Activated CD4-positive, alpha-beta T cell treated with anti-CD3 and anti-CD28 coated beads, Interleukin-2, Interleukin-4, amounts not matched to agents 100 ng/mL and 50 ng/mL, durations not matched to agents 16 hours and 8 hours (primary cell): ENCODE results near the gene FKBP5.
A peak's percentile ranks its signal among the peaks of the same experiment; 100 is the strongest.
"Not testable (repeated sequence)": the region's sequence is repeated elsewhere in the genome, so short reads cannot be mapped to it uniquely, and the experiment has no call there.

ENCODE experiments used
- DNase-seq: peaks from one replicate; pipeline ENCODE4 v3.0.0-alpha.2; 2020; ENCODE audit warnings: low spot score

Gene FKBP5

DNA sequence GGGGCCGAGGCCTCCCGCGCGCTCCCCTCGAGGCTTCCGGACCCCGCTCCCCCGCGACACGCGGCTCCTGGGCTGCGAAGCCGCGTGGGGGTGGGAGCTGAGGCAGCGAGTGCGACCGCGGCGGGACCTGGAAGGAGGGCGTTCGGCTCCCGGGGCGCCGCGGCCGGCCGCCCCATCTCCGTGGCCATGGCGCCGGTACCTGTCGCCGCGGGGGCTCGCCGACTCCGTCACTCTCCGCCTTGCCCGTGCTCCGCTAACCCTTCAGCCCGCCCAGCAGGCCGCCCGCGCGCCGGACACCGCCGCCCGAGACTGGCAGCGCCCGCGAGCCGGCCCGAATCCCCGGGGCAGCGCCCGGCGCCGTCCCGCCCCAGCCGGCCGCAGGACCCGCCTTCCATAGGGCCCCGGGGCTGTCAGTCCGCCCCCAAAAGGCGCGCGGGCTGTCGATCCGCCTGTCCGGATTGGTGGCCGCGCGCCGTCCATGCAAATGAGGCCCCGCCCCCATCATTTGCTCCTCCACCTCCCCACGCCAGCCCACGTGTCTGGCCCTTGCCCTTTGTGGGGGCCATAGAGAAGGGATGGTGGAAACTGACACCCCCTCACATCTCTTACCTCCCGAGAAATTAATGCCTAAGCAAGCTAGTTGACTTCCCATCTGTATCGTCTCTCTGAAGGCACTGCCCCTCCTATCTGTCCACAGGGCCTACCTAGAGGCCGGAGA lies at the start of gene FKBP5:
Gene FKBP5 (minus strand): TSS at position 311 of the 718 bp plus-strand sequence. CDS start 46,091 bp downstream, outside the sequence.
- peak; percentile 94 for DNase-seq

- DNase-seq, result peak; percentile 81
Measured at GRCh38 chr6:35737413-35738211, 48.9 kb upstream of the FKBP5 start.

DNA sequence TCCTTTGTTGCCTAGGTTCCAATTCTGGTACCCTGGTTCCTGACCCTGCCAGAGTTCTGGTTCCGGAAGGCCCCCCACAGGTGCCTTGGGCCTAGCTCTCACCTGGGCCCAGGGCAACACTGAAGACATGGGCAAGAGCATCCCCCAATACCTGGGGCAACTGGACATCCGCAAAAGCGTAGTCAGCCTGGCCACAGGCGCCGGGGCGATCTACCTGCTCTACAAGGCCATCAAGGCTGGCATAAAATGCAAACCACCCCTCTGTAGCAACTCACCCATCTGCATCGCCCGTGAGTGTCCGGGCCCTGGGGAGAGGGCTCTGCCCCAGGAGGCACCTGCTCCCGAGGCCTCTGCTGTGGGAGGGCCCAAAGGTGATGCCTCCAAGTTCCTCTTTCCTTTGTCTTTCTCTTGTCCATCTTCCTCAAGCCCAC lies 48.3 kb upstream of the FKBP5 start, which contains the start of gene ARMC12:
Gene ARMC12 (plus strand): TSS at position 51 of the 431 bp plus-strand sequence. CDS start 77 bp downstream, at position 128.
- no peak for DNase-seq

- peak; percentile 85 for DNase-seq
Measured at GRCh38 chr6:35736253-35736894, 47.7 kb upstream of the FKBP5 start.

DNA sequence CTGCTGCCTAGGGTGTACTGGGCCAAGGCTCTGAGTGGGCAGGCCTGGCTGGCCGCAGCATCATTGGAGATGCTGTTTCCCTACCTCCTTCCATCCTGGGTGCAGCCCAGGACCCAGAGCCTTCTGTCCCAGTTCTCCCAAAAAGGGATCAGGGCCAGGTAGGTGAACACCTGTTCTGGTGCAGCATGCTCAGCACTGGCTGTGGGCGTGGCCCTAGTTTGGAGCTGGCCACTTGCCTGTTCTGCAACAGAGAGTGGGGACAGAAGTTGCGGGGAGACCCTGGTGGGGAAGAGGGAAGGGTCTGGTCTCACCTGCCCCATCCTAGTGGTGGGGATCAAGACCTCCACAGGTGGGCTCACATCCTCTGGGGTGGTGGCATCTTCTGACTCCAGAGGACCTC lies 46.7 kb upstream of the FKBP5 start:
- no peak for DNase-seq

- DNase-seq, result not testable (repeated sequence)
Measured at GRCh38 chr6:35734319-35734718, 45.6 kb upstream of the FKBP5 start.

GRCh38 chr6:35733633-35734032 lies 44.9 kb upstream of the FKBP5 start:
- no peak for DNase-seq

DNA sequence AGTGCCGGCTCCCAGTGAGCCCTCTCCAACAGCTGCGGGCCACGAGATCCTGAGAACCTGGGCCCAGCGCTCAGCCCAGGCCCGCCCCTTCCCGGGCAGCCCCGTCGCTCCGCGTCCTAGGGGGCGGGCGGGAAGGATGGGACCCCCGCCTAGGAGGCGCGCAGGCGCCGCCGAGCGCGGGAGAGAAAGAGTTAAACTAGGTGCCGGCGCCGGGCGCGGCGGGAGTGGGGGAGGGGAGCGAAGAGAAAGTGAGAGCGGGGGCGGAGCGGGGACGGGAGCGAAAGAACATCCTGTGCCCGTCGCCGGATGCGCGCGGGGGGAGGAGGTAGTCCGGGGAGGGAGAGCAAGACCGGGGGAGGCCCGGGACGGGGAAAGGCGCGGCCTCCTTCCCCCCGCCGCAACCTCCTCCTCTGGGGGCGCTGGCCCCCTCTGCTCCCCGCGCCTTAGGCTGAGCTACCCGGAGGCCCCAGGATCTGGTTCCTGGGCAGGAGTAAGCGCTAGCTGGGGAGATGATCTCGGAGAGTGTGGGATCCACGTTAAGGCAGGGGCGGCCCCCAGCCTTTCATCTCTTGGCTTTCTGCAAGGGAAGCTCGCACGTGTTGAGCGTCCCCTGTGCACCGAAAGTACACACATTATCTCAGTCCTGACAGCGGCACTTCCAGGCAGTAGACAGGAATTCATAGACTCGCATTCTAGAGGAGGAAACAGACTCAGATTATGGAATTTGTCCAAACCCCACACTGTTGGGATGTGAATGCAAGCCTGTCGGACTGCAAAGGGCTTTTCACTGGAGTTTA lies 43.2 kb upstream of the FKBP5 start:
- DNase-seq, result peak; percentile 93

DNA sequence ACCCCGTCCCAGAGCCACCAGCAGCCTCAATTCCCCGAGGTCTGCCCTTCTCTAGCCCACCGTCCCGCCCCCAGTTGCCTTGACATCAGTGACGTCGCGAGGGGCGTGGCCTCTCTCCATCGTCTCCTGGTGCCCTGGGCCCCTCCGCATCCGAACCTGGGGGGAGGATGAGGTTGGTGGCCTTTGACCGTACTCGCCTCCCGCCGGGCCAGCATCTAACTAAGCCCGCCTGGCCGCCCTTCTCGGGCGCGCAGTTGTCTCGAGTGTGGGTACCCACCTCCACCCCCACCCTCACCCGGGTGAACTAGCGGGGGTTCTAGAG lies 42.7 kb upstream of the FKBP5 start:
- DNase-seq, result peak; percentile 94

- no peak for DNase-seq
Measured at GRCh38 chr6:35730745-35731413, 42.2 kb upstream of the FKBP5 start.

DNA sequence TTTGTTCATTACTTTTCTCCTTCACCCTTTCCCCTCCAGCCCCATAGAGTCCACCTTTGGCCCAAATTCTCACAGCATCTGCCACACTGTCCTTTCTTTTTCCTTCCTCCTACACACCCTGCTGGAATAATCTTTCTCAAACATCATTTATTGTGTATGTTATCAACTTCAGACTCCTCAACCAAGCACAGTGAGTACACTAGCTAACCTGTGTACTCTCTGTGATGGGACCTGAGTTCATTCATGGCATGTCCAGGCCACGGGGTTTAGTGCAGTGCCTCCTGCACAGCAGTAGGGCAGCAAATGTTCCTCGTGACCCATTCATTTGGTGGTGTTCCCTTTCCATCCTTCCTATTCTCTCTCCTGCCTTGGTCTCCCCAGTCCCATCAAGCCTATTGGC lies 41.0 kb upstream of the FKBP5 start:
- DNase-seq, result no peak

DNA sequence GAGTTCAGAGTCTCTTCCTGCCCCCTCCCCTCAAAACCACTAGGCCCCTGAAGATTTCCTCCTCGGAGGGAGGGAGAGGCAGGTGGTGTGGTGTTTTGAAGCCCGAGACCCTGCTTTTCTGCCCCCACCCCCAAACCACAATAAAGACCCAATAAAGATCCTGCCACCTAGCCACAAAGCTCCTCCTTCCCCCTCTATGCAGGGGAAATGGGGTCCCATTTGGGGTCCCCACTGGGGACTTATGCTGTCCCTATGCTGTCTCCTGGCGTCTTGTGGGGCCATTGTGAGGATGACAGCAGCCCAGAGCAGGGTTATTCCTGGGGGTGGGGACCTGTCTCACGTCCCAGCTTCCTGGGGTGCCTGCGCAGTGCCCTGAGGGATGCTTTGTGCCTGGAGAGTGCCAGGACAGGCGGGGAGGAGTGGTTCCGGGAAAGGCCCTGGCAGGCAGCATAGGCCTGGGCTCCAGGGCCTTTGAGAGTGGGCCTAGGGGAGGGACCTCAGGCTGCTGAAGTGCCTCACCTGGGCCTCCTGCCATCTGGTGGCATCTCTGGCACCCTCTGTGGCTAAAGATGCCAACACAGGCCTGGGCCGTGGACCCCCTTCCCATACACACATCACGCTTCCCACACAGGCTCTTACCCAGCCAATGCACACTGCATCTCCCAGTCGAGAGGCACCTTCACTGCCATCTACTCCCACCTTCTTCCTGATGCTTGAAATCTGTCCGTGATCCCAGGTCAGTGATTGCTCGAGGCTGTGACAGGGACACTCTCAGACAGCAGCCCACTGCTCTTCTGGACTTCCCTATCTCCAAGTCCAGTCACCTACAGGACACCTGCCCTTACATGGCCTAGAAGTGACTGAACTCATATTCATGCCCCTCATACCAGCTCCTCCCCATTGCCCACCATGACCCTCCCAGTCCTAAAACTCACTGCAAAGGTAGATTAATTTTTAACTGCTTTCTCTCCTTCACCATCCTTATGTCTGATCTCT lies 40.3 kb upstream of the FKBP5 start:
- DNase-seq, result no peak

- DNase-seq, result peak; percentile 89
Measured at GRCh38 chr6:35727935-35728682, 39.4 kb upstream of the FKBP5 start.

GRCh38 chr6:35727231-35727934 lies 38.7 kb upstream of the FKBP5 start:
- peak; percentile 40 for DNase-seq

GRCh38 chr6:35725721-35726438 lies 37.2 kb upstream of the FKBP5 start:
- DNase-seq, result no peak

- DNase-seq, result no peak
Measured at GRCh38 chr6:35725081-35725708, 36.5 kb upstream of the FKBP5 start.

- no peak for DNase-seq
Measured at GRCh38 chr6:35724471-35724870, 35.8 kb upstream of the FKBP5 start.

- no peak for DNase-seq
Measured at GRCh38 chr6:35724059-35724458, 35.3 kb upstream of the FKBP5 start.
